Activated CD8-positive, alpha-beta T cell treated with anti-CD3 and anti-CD28 coated beads for 36 hours (primary cell): Measurements from ENCODE around the gene CRIM1. TPM values are rescaled to one million over a fixed set of nuclear protein-coding genes. Genes with fewer than 3 reads are reported as not detected.

Experiments used
- ATAC-seq: fragments of 200-7000 bp; cut with Tn5 transposase; one replicate; pipeline ENCODE4 v1.10.0; 2021; ENCODE audit warnings: mild to moderate bottlenecking, moderate library complexity
- CTCF ChIA-PET: fragments of 350-600 bp; sonication (Branson Sonifier 250); formaldehyde crosslinking; loops from one replicate; lab custom pipeline; 2021; ENCODE audit warnings: antibody characterized with exemption; lab: Charles Lee
- POLR2A ChIA-PET: fragments of 350-600 bp; sonication (Branson Sonifier 250); formaldehyde crosslinking; loops from one replicate; lab custom pipeline; 2021; ENCODE audit warnings: antibody characterized with exemption; lab: Charles Lee
- DNase-seq: peaks from one replicate; pipeline ENCODE4 v3.0.0-alpha.2; 2020
- H3K27ac Mint-ChIP-seq: one replicate; pipeline ENCODE4 v1.8.0; 2021; ENCODE audit warnings: mild to moderate bottlenecking, mixed read lengths
- H3K27me3 Mint-ChIP-seq: one replicate; pipeline ENCODE4 v1.8.0; 2021; ENCODE audit warnings: mixed read lengths
- H3K36me3 Mint-ChIP-seq: one replicate; pipeline ENCODE4 v1.8.0; 2021; ENCODE audit warnings: low read depth, mixed read lengths
- H3K4me1 Mint-ChIP-seq: one replicate; pipeline ENCODE4 v1.8.0; 2021; ENCODE audit warnings: low read depth, mixed read lengths
- H3K4me3 Mint-ChIP-seq: one replicate; pipeline ENCODE4 v1.8.0; 2021; ENCODE audit warnings: mild to moderate bottlenecking, moderate library complexity, mixed read lengths
- H3K9me3 Mint-ChIP-seq: one replicate; pipeline ENCODE4 v1.8.0; 2021; ENCODE audit warnings: mixed read lengths
- CTCF ChIP-seq: fragments of 200-600 bp; IDR thresholded peaks from one replicate; pipeline ENCODE4 v1.8.0; 2022; ENCODE audit warnings: antibody characterized with exemption, mild to moderate bottlenecking
- intact Hi-C: fragments of 100-400 bp; cut with micrococcal nuclease; formaldehyde crosslinking; loops from one replicate; pipeline ENCODE4 v1.10.0; 2022
- total RNA-seq, 2 experiments: library from RNA; stranded (reverse); gene quantifications; one replicate each; pipeline ENCODE4 v1.2.3, GENCODE V29; 2021

CRIM1 gene
- total RNA-seq, 2 experiments from 2014 or later: 14.4 to 15.9 TPM

GRCh38 chr2:36562973-36563532 is 207.5 kb downstream of the CRIM1 start:
- ChIA-PET POLR2A (interaction anchor here (0.6 kb wide), 1 partner anchor 13 kb away, joined by 3 read pairs; no protein-coding TSS in a partner anchor), CTCF (no interaction called here)
- TF ChIP-seq CTCF: no peak
- DNase-seq (no peak), ATAC-seq (no peak)
- Mint-ChIP-seq H3K27ac (no peak overlapping the region), H3K4me3 (no peak overlapping the region), H3K27me3 (no peaks in the 10 kb centered on the region), H3K36me3 (peaks cover 34% of the 10 kb centered on the region), H3K4me1 (no peaks in the 10 kb centered on the region), H3K9me3 (no peaks in the 10 kb centered on the region)
- intact Hi-C loops: no loop called here

GRCh38 chr2:36564377-36564930 is 208.9 kb downstream of the CRIM1 start:
- no peak for ATAC-seq
- H3K4me3 Mint-ChIP-seq: no peak overlapping the region
- no peaks in the 10 kb centered on the region for H3K9me3 Mint-ChIP-seq
- ChIA-PET POLR2A (interaction anchor here (1.5 kb wide), 1 partner anchor 33 kb away, joined by 4 read pairs; the partner anchor contains the start of gene FEZ2), CTCF (no interaction called here)
- peaks cover 33% of the 10 kb centered on the region for H3K36me3 Mint-ChIP-seq
- TF ChIP-seq CTCF: no peak
- no peaks in the 10 kb centered on the region for H3K4me1 Mint-ChIP-seq
- H3K27me3 Mint-ChIP-seq: no peaks in the 10 kb centered on the region
- DNase-seq: no peak
- intact Hi-C loops: no loop called here
- no peak overlapping the region for H3K27ac Mint-ChIP-seq

- no peak for TF ChIP-seq CTCF
- intact Hi-C loops: no loop called here
- H3K27ac Mint-ChIP-seq: no peak overlapping the region
- peaks cover 25% of the 10 kb centered on the region for H3K36me3 Mint-ChIP-seq
- ChIA-PET CTCF (no interaction called here), POLR2A (no interaction called here)
- H3K9me3 Mint-ChIP-seq: no peaks in the 10 kb centered on the region
- no peaks in the 10 kb centered on the region for H3K27me3 Mint-ChIP-seq
- DNase-seq: no peak
- no peak overlapping the region for H3K4me3 Mint-ChIP-seq
- no peak for ATAC-seq
- no peaks in the 10 kb centered on the region for H3K4me1 Mint-ChIP-seq
These were observed 210.1 kb downstream of the CRIM1 start for GRCh38 chr2:36565712-36566111.

GRCh38 chr2:36566887-36567286 is 211.3 kb downstream of the CRIM1 start:
- Mint-ChIP-seq H3K36me3 (peaks cover 23% of the 10 kb centered on the region), H3K27ac (no peak overlapping the region), H3K27me3 (no peaks in the 10 kb centered on the region), H3K4me3 (no peak overlapping the region), H3K4me1 (no peaks in the 10 kb centered on the region), H3K9me3 (no peaks in the 10 kb centered on the region)
- intact Hi-C loops: no loop called here
- DNase-seq (no peak), ATAC-seq (no peak)
- ChIA-PET POLR2A (no interaction called here), CTCF (no interaction called here)
- no peak for TF ChIP-seq CTCF

GRCh38 chr2:36567711-36568408 is 212.3 kb downstream of the CRIM1 start:
- Mint-ChIP-seq H3K27ac (no peak overlapping the region), H3K36me3 (peaks cover 28% of the 10 kb centered on the region), H3K4me1 (peaks cover 2% of the 10 kb centered on the region), H3K4me3 (no peak overlapping the region), H3K9me3 (no peaks in the 10 kb centered on the region), H3K27me3 (no peaks in the 10 kb centered on the region)
- ATAC-seq (no peak), DNase-seq (no peak)
- intact Hi-C loops: no loop called here
- CTCF ChIA-PET: no interaction called here
- no peak for TF ChIP-seq CTCF
- POLR2A ChIA-PET: no interaction called here
